GM21717 (cell line): ENCODE data around the gene ZNF234.
"Not testable (repeated sequence)": the region's sequence is repeated elsewhere in the genome, so short reads cannot be mapped to it uniquely, and the experiment has no call there.

Source experiments
- ATAC-seq: cut with Tn5 transposase; IDR thresholded peaks from one replicate; pipeline ENCODE4 v1.9.1; 2021; ENCODE audit warnings: mild to moderate bottlenecking, moderate library complexity; ENCODE audit not compliant: unreplicated experiment

Gene ZNF234

GRCh38 chr19:44180968-44181367 is 39.6 kb downstream of the ZNF234 start:
- no peak for ATAC-seq

GRCh38 chr19:44182145-44182544 is 40.8 kb downstream of the ZNF234 start:
- ATAC-seq, result no peak

GRCh38 chr19:44190020-44190419 is 48.7 kb downstream of the ZNF234 start:
- no peak for ATAC-seq

GRCh38 chr19:44192127-44192526 is 50.8 kb downstream of the ZNF234 start:
- ATAC-seq, result no peak

GRCh38 chr19:44196772-44197171 is 55.4 kb downstream of the ZNF234 start:
- no peak for ATAC-seq

GRCh38 chr19:44202470-44202869 is 61.1 kb downstream of the ZNF234 start:
- no peak for ATAC-seq

GRCh38 chr19:44202974-44203373 is 61.6 kb downstream of the ZNF234 start:
- no peak for ATAC-seq

- ATAC-seq, result not testable (repeated sequence)
Observed at GRCh38 chr19:44203877-44204276, 62.5 kb downstream of the ZNF234 start.

GRCh38 chr19:44204772-44205171 is 63.4 kb downstream of the ZNF234 start:
- ATAC-seq, result no peak

- ATAC-seq, result peak; percentile 78
Observed at GRCh38 chr19:44207126-44207803, 65.9 kb downstream of the ZNF234 start.
